Measurements from ENCODE around the gene C22orf23. TPM values are rescaled to one million over a fixed set of nuclear protein-coding genes. Genes with fewer than 3 reads are reported as not detected.

The C22orf23 gene
- total and polyA plus RNA-seq, 9 of the 15 experiments (the other 6 are each of a cell fraction or from before 2014, with no cell fraction given): 0.25 to 1.0 (median 0.53) TPM

DNA sequence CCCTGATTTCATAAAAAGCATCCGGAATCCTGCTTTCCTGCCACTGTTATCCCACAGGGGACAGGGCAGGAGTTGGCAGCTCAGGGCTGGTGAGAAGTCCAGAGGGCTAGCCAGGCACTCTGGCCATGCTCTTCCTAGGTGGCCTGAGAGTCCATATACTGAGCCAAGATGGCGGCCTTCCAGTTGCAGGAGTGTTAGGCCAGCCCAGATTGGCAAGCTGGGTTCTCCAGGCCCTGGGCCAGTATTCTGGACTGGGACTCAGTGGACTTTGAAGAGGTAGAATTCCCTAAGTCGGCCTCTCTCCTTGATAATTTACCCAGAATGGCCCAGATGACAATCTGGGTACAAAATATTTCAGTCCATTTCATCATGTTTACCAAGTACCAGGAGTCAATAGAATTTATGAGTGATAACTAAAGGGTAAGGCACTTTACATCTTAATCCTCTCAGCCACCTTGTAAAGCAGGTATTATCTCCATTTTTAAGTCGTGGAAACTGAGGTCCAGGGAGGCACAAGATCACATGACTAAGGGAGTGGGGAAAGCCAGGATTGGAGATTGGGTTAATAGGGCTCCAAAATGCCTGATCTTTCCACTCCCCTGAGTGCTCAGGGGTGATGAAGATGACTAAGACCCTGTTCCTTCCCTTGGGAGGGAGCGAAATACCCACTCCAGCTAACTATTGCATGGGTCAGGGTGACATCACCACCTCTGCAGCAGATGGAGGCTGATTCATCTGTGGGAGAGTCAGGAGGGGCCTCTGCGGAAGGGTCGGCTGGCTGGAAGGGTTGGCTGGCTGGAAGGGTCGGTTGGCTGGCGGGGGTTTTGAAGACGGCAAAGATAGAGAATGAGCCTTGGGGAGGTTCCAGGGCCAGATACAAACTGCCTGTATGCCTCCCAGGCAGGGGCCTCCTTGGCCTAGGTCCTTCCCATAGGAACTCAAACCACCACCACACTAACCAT lies 48.5 kb downstream of the C22orf23 start (continued):
- TF ChIP-seq ZBTB40 (IDR thresholded peaks at IDR 0.05): no peak
- no peak for TF ChIP-seq ZBTB40 (CRISPR knock-in tag; IDR thresholded peaks at IDR 0.05)
- TF ChIP-seq BMI1 (IDR thresholded peaks at IDR 0.05; ENCODE audit: low read length): no peak
- no peak for TF ChIP-seq RBM17 (IDR thresholded peaks at IDR 0.05; ENCODE audit: borderline replicate concordance, low read depth, low read length)
- no peak for TF ChIP-seq NCOR1 (IDR thresholded peaks at IDR 0.05)
- TF ChIP-seq SRSF3 (IDR thresholded peaks at IDR 0.05; ENCODE audit: insufficient read depth, low read length): no peak
- TF ChIP-seq NFIX (CRISPR knock-in tag; IDR thresholded peaks at IDR 0.05; ENCODE audit: low read depth): no peak
- no peak for TF ChIP-seq ZFP30 (CRISPR knock-in tag; IDR thresholded peaks at IDR 0.05; ENCODE audit: borderline replicate concordance)
- no peak for TF ChIP-seq ZNF778 (CRISPR knock-in tag; IDR thresholded peaks at IDR 0.05)
- no peak for TF ChIP-seq POLR3A (IDR thresholded peaks at IDR 0.05; ENCODE audit: borderline replicate concordance, extremely low read depth, insufficient read depth, insufficient read length)
- no peak for TF ChIP-seq SREBF1 (IDR thresholded peaks at IDR 0.05; ENCODE audit: borderline replicate concordance, low read depth, low read length)
- TF ChIP-seq, protein P1, sequence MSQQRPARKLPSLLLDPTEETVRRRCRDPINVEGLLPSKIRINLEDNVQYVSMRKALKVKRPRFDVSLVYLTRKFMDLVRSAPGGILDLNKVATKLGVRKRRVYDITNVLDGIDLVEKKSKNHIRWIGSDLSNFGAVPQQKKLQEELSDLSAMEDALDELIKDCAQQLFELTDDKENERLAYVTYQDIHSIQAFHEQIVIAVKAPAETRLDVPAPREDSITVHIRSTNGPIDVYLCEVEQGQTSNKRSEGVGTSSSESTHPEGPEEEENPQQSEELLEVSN (IDR thresholded peaks at IDR 0.05; ENCODE audit: borderline replicate concordance in 1 of 2, extremely low read depth in 1 of 2, insufficient read depth in 1 of 2, insufficient read length in 1 of 2, low read depth in 1 of 2, low read length in 1 of 2, poor library complexity in 1 of 2, severe bottlenecking in 1 of 2): no peak
- no peak for TF ChIP-seq POLR2AphosphoS2 (IDR thresholded peaks at IDR 0.05; ENCODE audit: low read length)
- TF ChIP-seq PCBP2 (IDR thresholded peaks at IDR 0.05; ENCODE audit: low read depth, low read length, poor library complexity, severe bottlenecking): no peak
- no peak; the same call in 1 of the 2 replicates for TF ChIP-seq CXXC5 (CRISPR knock-in tag; IDR thresholded peaks at IDR 0.05)
- TF ChIP-seq ZFPM2 (CRISPR knock-in tag; IDR thresholded peaks at IDR 0.05): no peak
- no peak for TF ChIP-seq KHSRP (IDR thresholded peaks at IDR 0.05)

Data from K562 (cell line).